A172 (cell line): ENCODE results near the gene TBC1D2B. TPM values are rescaled to one million over a fixed set of nuclear protein-coding genes. Genes with fewer than 3 reads are reported as not detected.

Experiments used
- DNase-seq: peaks from one replicate; pipeline ENCODE4 v3.0.0-alpha.2; 2015; ENCODE audit warnings: low spot score
- total RNA-seq: library from RNA; depleted of rRNA; stranded (reverse); fragments of >200 nt; shearing (Covaris generic); gene quantifications from 2 replicates; pipeline ENCODE4 v1.2.3, GENCODE V29; 2014

The TBC1D2B gene
- total RNA-seq, 1 experiment from 2014 or later = 14.5 TPM

DNA sequence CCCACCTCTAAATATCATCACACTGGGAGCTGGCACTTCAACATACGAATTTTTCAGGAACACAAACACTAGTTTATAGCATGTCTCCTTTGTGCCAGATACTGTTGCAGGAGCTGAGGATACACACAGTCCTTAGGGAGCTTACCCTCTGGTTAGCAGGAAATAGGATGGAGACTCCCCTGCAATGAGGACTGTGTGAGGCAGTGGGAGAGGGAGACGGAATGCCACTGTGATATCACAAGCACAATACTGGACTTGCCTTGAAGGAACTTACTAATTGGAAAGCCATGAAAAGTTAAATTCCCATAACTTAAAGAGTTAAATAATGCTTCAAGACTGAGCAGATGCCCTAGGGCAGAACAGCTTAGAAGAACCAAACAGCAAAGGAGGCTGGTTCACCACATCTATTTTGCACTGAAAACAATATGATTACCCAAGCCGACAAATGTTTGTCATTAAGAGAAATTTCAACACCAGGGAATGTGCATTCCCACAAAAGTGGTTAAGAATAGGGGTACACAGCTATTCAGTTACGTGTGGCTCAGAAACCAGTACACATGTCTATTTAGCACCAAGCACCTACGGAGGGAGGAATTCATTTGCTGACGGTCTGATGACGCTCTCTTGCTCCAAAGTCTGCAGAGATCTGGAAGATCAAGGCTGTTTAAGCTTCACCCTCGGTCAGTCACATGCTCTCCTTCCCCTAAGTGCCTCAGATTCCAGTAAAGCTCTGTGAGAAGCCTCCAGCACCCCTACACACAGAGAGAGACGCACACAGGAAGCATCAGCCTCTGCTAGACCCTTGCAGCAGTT is 5.2 kb downstream of the TBC1D2B start:
- no peak for DNase-seq

DNA sequence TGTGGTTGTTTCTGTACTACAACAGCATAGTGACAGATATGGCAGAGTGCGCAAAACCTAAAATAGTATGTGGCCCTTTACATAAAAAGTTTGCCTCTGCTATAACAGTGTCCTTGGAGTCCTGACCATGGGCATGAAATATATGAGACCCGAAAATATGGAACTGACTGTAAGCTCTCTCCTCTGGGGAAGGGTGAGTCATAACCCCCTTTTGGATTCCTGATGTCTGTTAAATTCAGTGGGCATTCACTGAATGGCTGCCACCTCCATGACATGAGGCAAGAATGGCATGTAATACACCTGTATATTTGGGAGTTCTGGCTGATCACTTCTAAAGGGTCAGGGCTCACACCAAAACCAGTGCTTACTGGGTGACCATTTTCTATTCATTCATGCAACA is 6.1 kb downstream of the TBC1D2B start:
- no peak for DNase-seq

DNA sequence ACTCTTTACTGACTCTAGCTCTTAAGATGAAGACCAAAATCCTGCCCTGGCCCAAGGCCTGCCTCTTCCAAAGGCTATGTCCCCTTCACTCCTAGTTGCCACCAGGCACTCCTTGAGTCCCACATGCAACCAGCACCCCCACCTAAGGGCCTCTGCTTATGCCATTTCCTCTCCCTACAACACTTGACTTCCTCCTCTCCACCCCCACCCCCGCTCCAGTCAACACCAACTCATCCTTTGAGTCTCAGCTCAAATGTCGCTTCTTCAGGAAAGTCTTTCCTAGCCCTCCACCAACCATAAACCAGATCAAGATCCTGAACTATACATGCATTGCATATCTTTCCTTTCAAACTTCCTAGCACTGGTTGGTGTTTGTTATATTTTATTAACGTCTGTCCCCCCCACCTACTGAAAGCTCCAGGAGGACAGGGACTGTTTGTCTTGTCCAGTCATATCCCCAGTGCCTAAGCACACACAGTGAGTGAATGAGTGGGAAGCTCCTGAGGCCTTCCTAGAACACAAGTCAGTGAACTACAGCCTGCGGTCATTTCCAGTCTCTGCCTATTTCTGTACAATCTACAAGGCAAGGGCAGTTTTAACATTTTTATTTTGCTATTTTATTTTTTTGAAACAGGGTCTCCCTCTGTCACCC is 7.3 kb downstream of the TBC1D2B start:
- no peak for DNase-seq

DNA sequence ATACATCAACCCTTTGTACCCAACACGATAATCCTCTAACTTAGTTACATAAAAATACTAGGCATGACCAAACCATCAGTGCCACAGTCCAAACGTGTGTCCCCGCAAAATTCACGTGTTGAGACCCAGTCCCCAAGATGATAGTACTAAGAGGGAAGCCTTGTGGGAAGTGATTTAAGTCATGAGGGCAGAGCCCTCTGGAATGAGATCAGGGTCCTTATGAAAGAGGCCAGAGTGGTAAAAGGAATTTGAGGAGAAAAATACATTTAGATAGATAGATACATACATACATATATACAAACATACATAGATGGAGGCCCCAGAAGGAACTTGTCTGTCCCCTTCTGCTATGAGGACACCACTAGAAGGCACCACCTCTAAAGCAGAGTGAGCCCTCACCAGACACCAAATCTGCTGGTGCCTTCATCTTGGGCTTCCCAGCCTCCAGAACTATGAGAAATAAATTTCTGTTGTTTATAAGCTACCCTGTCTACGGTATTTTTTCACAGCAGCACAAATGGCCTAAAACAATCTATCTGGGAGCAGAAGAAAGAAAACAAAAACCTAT is 8.0 kb downstream of the TBC1D2B start:
- DNase-seq = no peak

DNA sequence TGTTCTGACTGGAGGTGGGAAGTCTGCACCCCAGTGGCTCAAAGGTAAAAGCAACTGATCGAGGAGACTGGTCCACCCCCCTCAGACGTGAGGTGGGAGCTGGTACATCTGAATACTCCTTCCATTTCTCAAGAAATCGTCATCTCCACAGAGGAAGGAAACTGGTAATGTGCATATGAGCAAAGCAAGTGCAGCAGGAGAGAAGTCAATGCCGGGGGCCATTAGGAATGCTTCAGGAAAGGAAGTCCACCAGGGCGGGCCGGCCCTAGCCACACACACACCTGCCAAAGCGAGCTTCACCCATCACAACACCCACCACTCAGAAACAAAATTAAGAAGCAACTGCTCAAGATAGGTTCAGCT is 8.5 kb downstream of the TBC1D2B start:
- no peak for DNase-seq

DNA sequence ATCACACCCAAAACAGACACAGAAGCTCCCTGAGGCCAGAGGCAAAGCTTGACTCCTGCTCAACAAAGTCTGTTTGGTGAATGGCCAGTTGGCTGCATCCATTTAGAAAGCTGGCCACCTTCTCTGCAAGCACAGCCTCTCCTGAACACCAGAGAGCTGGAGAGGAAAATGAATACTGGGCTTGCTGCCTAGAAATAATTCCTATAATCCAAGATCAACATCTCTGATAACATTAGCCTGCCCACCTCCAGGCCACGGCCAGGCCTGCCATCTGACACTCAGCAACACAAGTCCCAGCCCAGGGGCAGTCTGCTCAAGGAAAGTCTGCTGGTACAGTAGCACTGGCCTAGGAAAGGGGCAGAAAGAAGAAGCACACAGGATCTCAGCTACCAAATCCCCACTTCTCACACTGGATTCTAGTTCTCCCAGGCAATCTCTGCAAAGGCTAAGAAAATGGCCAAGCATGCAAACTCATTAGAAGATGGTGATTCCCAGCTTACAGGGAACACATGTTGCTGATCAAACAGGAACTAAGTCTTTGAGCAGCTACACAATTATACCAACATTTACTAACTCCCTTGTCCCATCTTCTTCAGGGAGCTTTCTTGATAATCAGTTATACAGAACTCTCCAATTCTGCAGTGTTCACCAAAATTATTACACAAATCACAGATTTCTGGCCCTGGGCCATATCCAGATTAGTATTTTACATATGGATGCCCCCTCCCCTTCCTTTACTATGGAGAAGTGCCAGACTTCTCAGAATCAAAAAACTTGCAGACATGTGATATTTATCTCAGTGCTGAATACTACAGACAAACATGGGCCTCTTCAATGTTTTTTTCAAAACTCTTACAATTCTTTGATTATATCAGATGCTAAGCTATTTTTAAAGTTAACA is 9.9 kb downstream of the TBC1D2B start:
- no peak for DNase-seq

- DNase-seq = no peak
These were observed 11.3 kb downstream of the TBC1D2B start for GRCh38 chr15:78065973-78066946.

GRCh38 chr15:78065284-78065872 is 12.1 kb downstream of the TBC1D2B start:
- peak; percentile 92 for DNase-seq

DNA sequence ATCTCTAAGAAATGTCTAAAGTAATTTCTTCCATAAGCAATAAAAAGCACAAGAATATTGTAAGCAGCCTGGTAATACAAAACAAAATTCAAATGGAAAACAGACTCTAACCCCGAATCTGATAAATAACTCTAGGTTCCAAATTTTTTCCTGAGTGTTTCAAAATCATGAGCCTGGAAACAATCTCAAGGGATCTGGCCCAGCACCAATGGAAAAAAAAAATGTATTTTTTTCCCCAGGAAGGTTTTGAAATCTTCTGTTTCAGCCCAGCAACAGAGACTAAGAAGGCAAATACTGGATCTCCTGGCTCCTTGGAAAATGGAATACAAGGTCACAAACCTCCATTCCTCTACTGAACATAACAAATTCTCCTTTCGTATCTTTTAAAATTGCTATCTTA is 13.0 kb downstream of the TBC1D2B start:
- no peak for DNase-seq

DNA sequence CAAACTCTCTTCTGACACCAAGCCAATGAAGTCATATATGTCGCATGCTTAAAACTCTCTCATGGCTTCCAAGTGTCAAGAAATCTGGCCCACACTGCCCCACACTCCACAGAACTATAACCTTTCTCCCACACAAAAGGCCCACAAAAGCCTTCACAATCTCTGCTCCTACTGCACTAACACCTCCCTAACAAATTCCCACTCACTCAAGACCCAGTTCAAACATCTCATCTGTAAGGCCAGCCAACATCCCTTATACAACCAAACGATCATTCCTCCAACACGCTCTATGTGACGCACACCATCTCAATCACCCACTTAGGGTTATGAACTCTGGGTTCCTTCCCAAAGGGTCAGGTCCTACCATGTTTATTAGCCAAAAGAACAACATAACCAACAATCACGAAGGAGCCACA is 13.5 kb downstream of the TBC1D2B start:
- no peak for DNase-seq

DNA sequence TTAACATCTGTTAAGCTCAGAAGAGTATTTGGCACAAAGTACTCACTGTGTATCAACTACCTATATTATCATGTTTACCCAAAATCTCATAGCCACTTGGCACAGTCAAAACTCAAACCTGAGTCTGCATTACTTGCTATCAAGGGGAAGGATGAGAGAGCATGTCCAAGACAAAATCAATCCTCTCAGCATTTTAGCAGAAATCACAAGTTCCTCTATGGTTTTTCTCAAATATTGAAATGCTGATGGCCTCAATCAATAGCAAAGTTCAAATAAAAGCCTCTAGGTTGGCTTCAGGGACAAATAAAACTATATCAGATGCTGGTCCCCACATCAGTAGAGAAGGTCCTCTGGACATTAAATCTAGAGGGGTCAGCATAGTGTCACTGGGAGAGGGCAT is 14.3 kb downstream of the TBC1D2B start:
- DNase-seq = no peak

DNA sequence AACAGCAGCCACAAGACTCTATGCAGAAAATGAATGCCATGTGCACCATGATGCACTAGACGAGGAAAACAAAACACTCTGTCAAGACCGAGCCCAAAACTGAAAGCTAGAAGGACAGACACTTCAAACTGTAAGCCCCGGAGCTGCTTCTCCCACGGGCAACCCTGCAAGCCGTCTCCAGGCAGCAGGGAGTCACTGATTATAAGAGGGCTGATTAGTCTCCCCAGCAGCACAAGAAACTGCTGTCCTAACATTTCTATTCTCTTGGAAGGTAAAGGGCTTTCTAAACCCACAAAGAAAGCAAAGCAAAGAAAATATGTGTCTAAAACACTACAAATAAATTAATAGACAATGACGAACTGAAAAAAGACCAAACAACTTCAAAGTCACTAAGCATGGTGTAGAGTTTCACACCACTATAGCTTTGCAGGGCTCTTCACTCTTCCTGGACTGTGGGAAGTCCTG is 15.5 kb downstream of the TBC1D2B start:
- DNase-seq = no peak

GRCh38 chr15:78060232-78060631 is 17.3 kb downstream of the TBC1D2B start:
- DNase-seq = no peak

- no peak for DNase-seq
These were observed 18.2 kb downstream of the TBC1D2B start for GRCh38 chr15:78059110-78059839.

DNA sequence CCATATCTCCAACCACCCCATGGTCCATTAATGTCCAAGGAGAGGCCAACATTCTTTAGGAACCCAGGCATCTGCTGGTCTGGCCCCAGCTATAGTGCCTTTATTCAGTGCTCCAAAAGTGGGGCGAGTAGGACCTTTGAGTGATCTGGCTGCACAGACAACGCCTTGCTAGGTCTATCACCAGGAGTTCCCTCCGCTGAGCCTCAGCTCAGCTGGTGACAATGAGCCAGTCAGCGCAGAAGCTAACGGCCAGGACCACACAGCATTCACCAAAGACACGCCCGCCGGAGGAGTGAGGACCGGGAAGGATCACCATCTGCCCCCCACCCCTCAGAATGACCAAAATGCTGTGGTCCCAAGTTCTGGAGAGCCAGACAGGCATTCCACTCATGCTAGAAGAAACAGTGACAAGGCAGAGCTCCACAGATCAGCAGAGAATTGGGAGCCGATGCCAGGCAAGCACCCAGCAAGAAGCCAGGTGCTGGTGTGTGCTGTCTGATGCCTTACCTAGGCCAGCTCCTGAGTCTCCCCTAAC is 19.0 kb downstream of the TBC1D2B start:
- DNase-seq = no peak

DNA sequence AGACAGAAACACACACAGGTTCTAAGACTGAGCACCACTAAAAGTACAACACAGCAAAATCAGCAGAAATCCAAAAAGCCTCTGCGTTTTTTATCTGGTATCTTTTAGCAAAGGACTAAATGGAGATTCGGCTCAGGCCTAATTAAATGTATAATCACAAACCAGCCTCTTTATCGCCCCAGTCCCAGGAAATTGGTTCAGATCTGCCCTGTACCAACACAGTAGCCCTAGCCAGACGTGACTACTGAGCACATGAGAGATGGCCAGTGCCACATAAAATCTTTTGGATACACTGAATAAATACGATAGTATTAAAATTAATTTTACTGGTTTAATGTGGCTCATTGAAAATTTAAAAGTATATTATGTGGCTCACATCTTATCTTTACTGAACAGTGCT is 19.7 kb downstream of the TBC1D2B start:
- no peak for DNase-seq

DNA sequence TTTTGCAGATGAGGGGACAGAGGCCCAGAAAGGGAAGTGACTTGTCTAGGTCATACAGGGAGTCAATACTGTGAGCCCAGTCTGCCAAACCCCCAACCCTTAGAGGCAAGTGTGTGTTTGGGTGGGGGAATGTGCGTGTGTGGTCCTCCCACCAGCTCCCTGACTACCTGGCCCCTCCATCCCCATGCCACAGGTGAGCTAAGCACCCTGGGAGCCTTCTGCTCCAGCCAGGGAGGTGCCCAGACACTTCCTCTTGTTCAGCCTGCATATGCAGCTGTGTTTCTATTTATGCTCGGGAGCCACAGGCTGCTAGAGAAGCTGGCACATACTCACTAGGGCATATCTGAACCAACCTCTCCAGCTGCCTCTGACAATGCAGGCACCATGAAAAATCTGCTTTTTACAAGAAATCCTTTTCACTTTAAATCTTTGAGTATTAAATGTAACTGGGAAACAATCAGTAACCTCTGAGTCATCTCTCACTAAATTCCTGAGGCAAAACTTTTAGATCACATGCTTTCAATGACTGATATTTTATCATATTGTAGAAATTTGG is 20.7 kb downstream of the TBC1D2B start:
- DNase-seq = no peak

- DNase-seq = no peak
These were observed 21.4 kb downstream of the TBC1D2B start for GRCh38 chr15:78055919-78056713.
